Transverse colon (tissue), 4 donors: ENCODE data around the gene CYTH3.

Source experiments
- POLR2AphosphoS5 ChIP-seq, 3 donors: sonication (generic); formaldehyde crosslinking; IDR thresholded peaks; one replicate each; pipeline ENCODE4 v1.6.1; 2016; ENCODE audit warnings: antibody characterized with exemption in 3 of 3
- TF ChIP-seq, protein P1 (sequence below), 5 experiments: fragments of 200-600 bp in 3 of 5; fragments of 450-650 bp in 2 of 5; sonication (generic) in 3 of 5; IDR thresholded peaks; 1 replicate in 2 of 5; 2 replicates in 3 of 5; pipeline ENCODE4 v1.5.1; 2016 to 2017; ENCODE audit warnings: antibody characterized with exemption in 5 of 5, inconsistent platforms in 3 of 5, mild to moderate bottlenecking in 2 of 5, moderate library complexity in 1 of 5

DNA sequence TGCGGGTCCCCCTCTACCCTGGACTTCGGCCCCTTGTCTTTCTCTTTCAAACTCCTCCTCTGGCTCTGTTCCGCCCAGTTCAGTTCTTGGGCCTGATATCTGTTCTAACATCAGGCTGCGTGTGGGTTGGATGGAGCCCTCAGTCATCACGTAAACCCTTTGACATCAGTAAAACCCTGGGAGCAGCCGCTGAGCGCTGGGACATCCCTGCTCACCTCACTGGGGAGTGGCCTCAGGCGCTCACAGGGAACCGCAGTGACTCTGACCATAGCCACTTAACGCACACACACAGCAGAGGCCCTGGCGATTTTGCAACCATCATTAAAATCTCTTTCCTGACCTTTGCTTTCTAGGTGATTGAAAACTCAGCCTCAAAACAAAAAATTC, 113.3 kb downstream of the CYTH3 start:
- TF ChIP-seq, protein P1, sequence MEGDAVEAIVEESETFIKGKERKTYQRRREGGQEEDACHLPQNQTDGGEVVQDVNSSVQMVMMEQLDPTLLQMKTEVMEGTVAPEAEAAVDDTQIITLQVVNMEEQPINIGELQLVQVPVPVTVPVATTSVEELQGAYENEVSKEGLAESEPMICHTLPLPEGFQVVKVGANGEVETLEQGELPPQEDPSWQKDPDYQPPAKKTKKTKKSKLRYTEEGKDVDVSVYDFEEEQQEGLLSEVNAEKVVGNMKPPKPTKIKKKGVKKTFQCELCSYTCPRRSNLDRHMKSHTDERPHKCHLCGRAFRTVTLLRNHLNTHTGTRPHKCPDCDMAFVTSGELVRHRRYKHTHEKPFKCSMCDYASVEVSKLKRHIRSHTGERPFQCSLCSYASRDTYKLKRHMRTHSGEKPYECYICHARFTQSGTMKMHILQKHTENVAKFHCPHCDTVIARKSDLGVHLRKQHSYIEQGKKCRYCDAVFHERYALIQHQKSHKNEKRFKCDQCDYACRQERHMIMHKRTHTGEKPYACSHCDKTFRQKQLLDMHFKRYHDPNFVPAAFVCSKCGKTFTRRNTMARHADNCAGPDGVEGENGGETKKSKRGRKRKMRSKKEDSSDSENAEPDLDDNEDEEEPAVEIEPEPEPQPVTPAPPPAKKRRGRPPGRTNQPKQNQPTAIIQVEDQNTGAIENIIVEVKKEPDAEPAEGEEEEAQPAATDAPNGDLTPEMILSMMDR (IDR thresholded peaks at IDR 0.05) = no peak
- no peak for TF ChIP-seq POLR2AphosphoS5 (IDR thresholded peaks at IDR 0.05)
